GM23338 (cell line): ENCODE data around the gene PRKD3. TPM values are rescaled to one million over a fixed set of nuclear protein-coding genes. Genes with fewer than 3 reads are reported as not detected.

Experiments used
- ATAC-seq: fragments of 200-7000 bp; cut with Tn5 transposase; 3 replicates; pipeline ENCODE4 v1.9.1; 2020
- DNase-seq: peaks from one replicate; pipeline ENCODE4 v3.0.0-alpha.2; 2015; ENCODE audit warnings: low spot score
- H2AFZ ChIP-seq: fragments of 200-600 bp; sonication (generic); 2 replicates; pipeline ENCODE4 v1.8.0; 2016; ENCODE audit warnings: antibody characterized with exemption, mild to moderate bottlenecking, moderate library complexity
- H3F3A ChIP-seq: fragments of 200-600 bp; sonication (generic); replicated peaks from 2 replicates; pipeline ENCODE4 v1.8.0; 2017; ENCODE audit warnings: antibody characterized with exemption, mixed run types, low read depth
- H3K27ac ChIP-seq: fragments of 200-600 bp; sonication (generic); 2 replicates; pipeline ENCODE4 v1.6.1; 2016; ENCODE audit warnings: low read depth
- H3K27me3 ChIP-seq: fragments of 200-600 bp; sonication (generic); 2 replicates; pipeline ENCODE4 v1.8.0; 2016; ENCODE audit warnings: mild to moderate bottlenecking, mixed run types, moderate library complexity; ENCODE audit not compliant: insufficient read depth
- H3K36me3 ChIP-seq: fragments of 200-600 bp; sonication (generic); 2 replicates; pipeline ENCODE4 v1.8.0; 2016; ENCODE audit warnings: mild to moderate bottlenecking; ENCODE audit not compliant: insufficient read depth
- H3K4me1 ChIP-seq: fragments of 200-600 bp; sonication (generic); 2 replicates; pipeline ENCODE4 v1.8.0; 2016; ENCODE audit warnings: mild to moderate bottlenecking, moderate library complexity; ENCODE audit not compliant: insufficient read depth
- H3K4me2 ChIP-seq: fragments of 200-600 bp; sonication (generic); 2 replicates; pipeline ENCODE4 v1.7.1; 2017; ENCODE audit warnings: mixed run types
- H3K4me3 ChIP-seq: fragments of 200-600 bp; sonication (generic); 2 replicates; pipeline ENCODE4 v1.6.1; 2016; ENCODE audit warnings: mixed run types
- H3K79me2 ChIP-seq: fragments of 200-600 bp; sonication (generic); replicated peaks from 2 replicates; pipeline ENCODE4 v1.8.0; 2017; ENCODE audit warnings: mild to moderate bottlenecking; ENCODE audit not compliant: insufficient read depth
- H3K9me2 ChIP-seq: fragments of 200-600 bp; sonication (generic); 2 replicates; pipeline ENCODE4 v1.8.0; 2017; ENCODE audit not compliant: insufficient read depth
- H4K20me1 ChIP-seq: fragments of 200-600 bp; sonication (generic); replicated peaks from 2 replicates; pipeline ENCODE4 v1.8.0; 2017; ENCODE audit warnings: mild to moderate bottlenecking; ENCODE audit not compliant: insufficient read depth
- H3K27ac Mint-ChIP-seq: 2 replicates; pipeline ENCODE4 v1.8.0; 2020; ENCODE audit warnings: inconsistent platforms, mild to moderate bottlenecking, moderate library complexity, mixed read lengths
- H3K27me3 Mint-ChIP-seq: 3 replicates; pipeline ENCODE4 v1.8.0; 2022; ENCODE audit warnings: low read depth, mild to moderate bottlenecking, moderate library complexity, mixed read lengths, inconsistent platforms; ENCODE audit not compliant: insufficient read depth, poor library complexity
- H3K36me3 Mint-ChIP-seq: 3 replicates; pipeline ENCODE4 v1.8.0; 2021; ENCODE audit warnings: low read depth, mild to moderate bottlenecking, inconsistent platforms, moderate library complexity, mixed read lengths
- H3K4me1 Mint-ChIP-seq: 3 replicates; pipeline ENCODE4 v1.8.0; 2020; ENCODE audit warnings: mild to moderate bottlenecking, inconsistent platforms, mixed read lengths
- H3K4me3 Mint-ChIP-seq: 3 replicates; pipeline ENCODE4 v1.8.0; 2021; ENCODE audit warnings: moderate library complexity, mild to moderate bottlenecking, inconsistent platforms, mixed read lengths
- H3K9me3 Mint-ChIP-seq: 3 replicates; pipeline ENCODE4 v1.8.0; 2020; ENCODE audit warnings: moderate library complexity, mild to moderate bottlenecking, inconsistent platforms, mixed read lengths
- CTCF ChIP-seq, 2 experiments: fragments of 200-600 bp in 1 of 2; sonication (generic) in 1 of 2; conservative IDR thresholded peaks; 2 replicates each; pipeline versions ENCODE4 v1.5.1 to v1.6.1; 2016 to 2017; ENCODE audit warnings: antibody characterized with exemption in 2 of 2, low read depth in 2 of 2, mild to moderate bottlenecking in 2 of 2, moderate library complexity in 1 of 2
- REST ChIP-seq: IDR thresholded peaks from one replicate; pipeline ENCODE4 v1.6.1; 2018; ENCODE audit warnings: antibody characterized with exemption; ENCODE audit not compliant: unreplicated experiment
- ZNF114 ChIP-seq: fragments of 250-450 bp; sonication (Bioruptor Pico); IDR thresholded peaks from 2 replicates; pipeline ENCODE4 v1.5.0; 2020; ENCODE audit warnings: mild to moderate bottlenecking, moderate library complexity
- ZNF331 ChIP-seq: fragments of 250-450 bp; sonication (Bioruptor Pico); IDR thresholded peaks from 2 replicates; pipeline ENCODE4 v1.5.0; 2020; ENCODE audit warnings: low read depth, mild to moderate bottlenecking, moderate library complexity
- ZNF462 ChIP-seq: fragments of 250-450 bp; sonication (Bioruptor Pico); IDR thresholded peaks from 2 replicates; pipeline ENCODE4 v1.5.0; 2020; ENCODE audit warnings: mild to moderate bottlenecking, moderate library complexity
- polyA plus RNA-seq: library from polyadenylated mRNA; unstranded; fragments of >200 nt; fragmentation: Nextera tagmentation; extraction: Ambion mirVana; gene quantifications from 2 replicates; pipeline ENCODE4 v1.2.1, GENCODE V29; 2016
- total RNA-seq: library from RNA; depleted of rRNA; stranded (reverse); fragments of >200 nt; shearing (Covaris generic); gene quantifications from 2 replicates; pipeline ENCODE4 v1.2.3, GENCODE V29; 2014
- TF ChIP-seq, protein P1 (sequence below): IDR thresholded peaks from 2 replicates; pipeline ENCODE4 v1.6.1; 2016; ENCODE audit warnings: antibody characterized with exemption

PRKD3 gene
- total and polyA plus RNA-seq, 2 experiments from 2014 or later, result 59.7 to 77.0 TPM

GRCh38 chr2:37283207-37283606 lies 41.4 kb downstream of the PRKD3 start:
- Histone ChIP-seq H4K20me1 (no peaks in the 10 kb centered on the region; the same call in 1 of the 2 replicates), H3K36me3 (peaks cover 27% of the 10 kb centered on the region), H3K4me2 (no peak overlapping the region), H3K79me2 (no peaks in the 10 kb centered on the region), H3F3A (no peaks in the 10 kb centered on the region), H3K27ac (no peak overlapping the region), H3K4me3 (no peak overlapping the region), H2AFZ (no peak overlapping the region), H3K4me1 (no peaks in the 10 kb centered on the region), H3K27me3 (no peaks in the 10 kb centered on the region), H3K9me2 (no peaks in the 10 kb centered on the region)
- TF ChIP-seq CTCF (conservative IDR thresholded peaks at IDR 0.05; ENCODE audit: low read depth in 2 of 2) (no peak), ZNF331 (no peak), ZNF114 (CRISPR knock-in tag) (no peak), ZNF462 (CRISPR knock-in tag) (no peak), REST (no peak)
- TF ChIP-seq, protein P1, sequence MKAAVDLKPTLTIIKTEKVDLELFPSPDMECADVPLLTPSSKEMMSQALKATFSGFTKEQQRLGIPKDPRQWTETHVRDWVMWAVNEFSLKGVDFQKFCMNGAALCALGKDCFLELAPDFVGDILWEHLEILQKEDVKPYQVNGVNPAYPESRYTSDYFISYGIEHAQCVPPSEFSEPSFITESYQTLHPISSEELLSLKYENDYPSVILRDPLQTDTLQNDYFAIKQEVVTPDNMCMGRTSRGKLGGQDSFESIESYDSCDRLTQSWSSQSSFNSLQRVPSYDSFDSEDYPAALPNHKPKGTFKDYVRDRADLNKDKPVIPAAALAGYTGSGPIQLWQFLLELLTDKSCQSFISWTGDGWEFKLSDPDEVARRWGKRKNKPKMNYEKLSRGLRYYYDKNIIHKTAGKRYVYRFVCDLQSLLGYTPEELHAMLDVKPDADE, result no peak
- H3K4me1 Mint-ChIP-seq, result no peaks in the 10 kb centered on the region
- H3K27ac Mint-ChIP-seq, result no peak overlapping the region
- no peaks in the 10 kb centered on the region for H3K27me3 Mint-ChIP-seq
- peaks cover 30% of the 10 kb centered on the region for H3K36me3 Mint-ChIP-seq
- ATAC-seq (no peak), DNase-seq (no peak)
- H3K9me3 Mint-ChIP-seq, result no peaks in the 10 kb centered on the region
- H3K4me3 Mint-ChIP-seq, result no peak overlapping the region
